Stimulated activated CD4-positive, alpha-beta T cell treated with anti-CD3 and anti-CD28 coated beads, Interleukin-1b, Interleukin-23, amount 100 ng/mL, for 48 hours (primary cell): Measurements from ENCODE around the gene PPWD1.
A peak's percentile ranks its signal among the peaks of the same experiment; 100 is the strongest.

Experiments
- DNase-seq: peaks from one replicate; pipeline ENCODE4 v3.0.0-alpha.2; 2020

The PPWD1 gene

GRCh38 chr5:65624025-65624570 is 61.0 kb downstream of the PPWD1 start, which contains the start of gene TRIM23:
TSS of gene TRIM23 (minus strand) at chr5:65624333. CDS start at chr5:65624274, 59 bp downstream.
- DNase-seq = peak; percentile 92

GRCh38 chr5:65624571-65625555 is 61.8 kb downstream of the PPWD1 start, which contains the start of the genes SHLD3 and TRAPPC13:
TSS of gene SHLD3 (plus strand) at chr5:65625027. CDS start at chr5:65629588, 4,561 bp downstream.
TSS of gene TRAPPC13 (plus strand) at chr5:65625027. CDS start at chr5:65625061, 34 bp downstream.
- DNase-seq = peak; percentile 81

GRCh38 chr5:65625743-65626142 is 62.6 kb downstream of the PPWD1 start:
- no peak for DNase-seq

GRCh38 chr5:65630981-65631380 is 67.9 kb downstream of the PPWD1 start:
- no peak for DNase-seq
